ENCODE measurements around the gene IL1RL2. TPM values are rescaled to one million over a fixed set of nuclear protein-coding genes. Genes with fewer than 3 reads are reported as not detected.

The IL1RL2 gene
- total and polyA plus RNA-seq, 2 of the 8 experiments (the other 6 are each of a cell fraction or from before 2014, with no cell fraction given) = not detected

- TF ChIP-seq SIRT6 (IDR thresholded peaks at IDR 0.05; ENCODE audit: low read length) = no peak
- no peak for TF ChIP-seq SUZ12 (IDR thresholded peaks at IDR 0.05; ENCODE audit: low read length)
- TF ChIP-seq EZH2 (IDR thresholded peaks at IDR 0.05; ENCODE audit: low read depth, low read length, severe bottlenecking) = no peak
- no peak for TF ChIP-seq TCF12 (IDR thresholded peaks at IDR 0.05; ENCODE audit: low read depth, low read length)
- no peak for TF ChIP-seq TBP (IDR thresholded peaks at IDR 0.05; ENCODE audit: low read depth, low read length)
- TF ChIP-seq ATF2 (IDR thresholded peaks at IDR 0.05; ENCODE audit: low read length) = no peak
- TF ChIP-seq SIN3A (conservative IDR thresholded peaks at IDR 0.05 in 1 of 2, IDR thresholded peaks at IDR 0.05 in 1 of 2; ENCODE audit: low read depth in 1 of 2, low read length in 2 of 2) = no peak
- TF ChIP-seq ZNF274 (IDR thresholded peaks at IDR 0.05; ENCODE audit: borderline replicate concordance, extremely low read depth, low read length) = no peak
- no peak for TF ChIP-seq NRF1 (IDR thresholded peaks at IDR 0.05; ENCODE audit: low read depth, low read length)
Observed at GRCh38 chr2:102200539-102200938, 13.7 kb downstream of the IL1RL2 start (continued).
